ENCODE data around the gene MSGN1. TPM values are rescaled to one million over a fixed set of nuclear protein-coding genes. Genes with fewer than 3 reads are reported as not detected.

Gene MSGN1
- total and polyA plus RNA-seq, 2 of the 4 experiments (the other 2 are of a cell fraction): not detected

DNA sequence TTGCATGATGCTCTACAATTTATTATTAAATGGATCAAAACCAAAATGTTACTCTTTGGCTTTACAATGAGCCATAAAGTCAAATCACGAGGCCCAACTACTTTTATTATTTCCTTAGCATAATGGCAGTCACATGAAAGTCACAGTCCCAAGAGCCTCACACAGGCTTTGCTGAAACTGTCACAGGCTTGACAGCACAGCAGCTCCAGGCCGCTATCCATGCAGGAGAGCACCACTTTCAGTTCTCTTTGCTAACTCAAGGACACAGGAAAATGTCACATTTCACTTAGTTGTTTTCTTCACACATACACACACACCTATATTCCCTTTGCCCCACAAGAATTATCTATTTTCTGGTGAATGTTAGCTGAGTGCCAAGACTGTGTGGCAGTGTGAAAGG lies 11.1 kb upstream of the MSGN1 start:
- TF ChIP-seq USF2 (IDR thresholded peaks at IDR 0.05; ENCODE audit: low read depth, low read length): no peak
- no peak for TF ChIP-seq BHLHE40 (IDR thresholded peaks at IDR 0.05; ENCODE audit: low read depth, low read length)
- no peak for TF ChIP-seq MAFK (IDR thresholded peaks at IDR 0.05; ENCODE audit: low read depth, low read length)
- no peak for TF ChIP-seq RAD21 (IDR thresholded peaks at IDR 0.05; ENCODE audit: low read length)
- H4K5ac ChIP-seq (ENCODE audit: low read depth, low read length): no peak overlapping the region
- H3K79me1 ChIP-seq (ENCODE audit: low read depth in 1 of 2, low read length in 2 of 2): no peaks in the 10 kb centered on the region
- H4K8ac ChIP-seq (ENCODE audit: low read depth in 2 of 2, low read length in 2 of 2): no peak overlapping the region
- peaks cover 5% of the 10 kb centered on the region for H3K27me3 ChIP-seq (ENCODE audit: control insufficient read depth, insufficient read depth, low read length)
- ATAC-seq (ENCODE audit: low read depth): no peak
- H2BK20ac ChIP-seq (ENCODE audit: low read depth, low read length): no peak overlapping the region
- in situ Hi-C loops (cut with MboI; ENCODE audit: low sequenced_read_pairs): no loop called here
- WGBS, 2 experiments (ENCODE audit: extremely low coverage in 2 of 2, insufficient read length in 1 of 2): no CpG with 5 or more reads among the region's 2 CpGs
- intact Hi-C loops (cut with micrococcal nuclease): no loop called here
- no peak overlapping the region for H2BK5ac ChIP-seq (ENCODE audit: low read depth, low read length, poor library complexity, severe bottlenecking)
- H3K36me3 ChIP-seq (ENCODE audit: control insufficient read depth, insufficient read depth, low read length): no peaks in the 10 kb centered on the region
- no peak overlapping the region for H2AFZ ChIP-seq (replicated peaks; ENCODE audit: low read length, poor library complexity)
- no peak overlapping the region for H2BK15ac ChIP-seq (ENCODE audit: low read depth, low read length)
- dilution Hi-C loops (cut with HindIII; ENCODE audit: low sequenced_read_pairs, unreplicated experiment): no loop called here
- no peaks in the 10 kb centered on the region for H3K9me3 ChIP-seq (ENCODE audit: control insufficient read depth, insufficient read depth, low read length)
- H3K4me3 ChIP-seq (ENCODE audit: insufficient read depth, low read depth, low read length): no peak overlapping the region
- ChIA-PET CTCF (interaction anchor here (0.7 kb wide), 1 partner anchor 12 kb away, joined by 5 read pairs; no protein-coding TSS in a partner anchor), POLR2A (ENCODE audit: unreplicated experiment) (no interaction called here)
- no peaks in the 10 kb centered on the region for H3K4me1 ChIP-seq (ENCODE audit: control insufficient read depth, insufficient read depth, low read length)
- no peak overlapping the region for H3K18ac ChIP-seq (ENCODE audit: low read depth, low read length)
- no peak overlapping the region for H3K14ac ChIP-seq (replicated peaks; ENCODE audit: low read depth, low read length)
- no peak overlapping the region for H3K27ac ChIP-seq (ENCODE audit: insufficient read depth, low read length)
- H3K9me1 ChIP-seq (ENCODE audit: insufficient read depth, low read length): no peaks in the 10 kb centered on the region
- H3K9ac ChIP-seq (ENCODE audit: low read depth, low read length): no peak overlapping the region
- H4K20me1 ChIP-seq (ENCODE audit: insufficient read depth, low read length): no peaks in the 10 kb centered on the region
- no peak overlapping the region for H4K91ac ChIP-seq (ENCODE audit: insufficient read depth, low read depth, low read length)
- H3K4me2 ChIP-seq (ENCODE audit: low read depth, low read length): no peak overlapping the region
- no peak overlapping the region for H2BK120ac ChIP-seq (ENCODE audit: low read depth, low read length)
- H2AK9ac ChIP-seq (replicated peaks; ENCODE audit: low read depth, low read length, poor library complexity): no peak overlapping the region
- H3K56ac ChIP-seq (ENCODE audit: extremely low read depth, insufficient read depth, low read length): no peak overlapping the region
- BruUV-seq (replicated peaks): no TSS peak
- H3K23ac ChIP-seq (ENCODE audit: low read depth, low read length): no peak overlapping the region
- no peak for DNase-seq
- H3K4ac ChIP-seq (ENCODE audit: low read depth, low read length): no peak overlapping the region
- no peak overlapping the region for H2AK5ac ChIP-seq (ENCODE audit: low read depth, low read length)
